ENCODE data around the gene DGKD. TPM values are rescaled to one million over a fixed set of nuclear protein-coding genes. Genes with fewer than 3 reads are reported as not detected.

The DGKD gene
- total and polyA plus RNA-seq, 2 donors from 2014 or later: 2.6 to 32.3 TPM

GRCh38 chr2:233440314-233440713 is 86.0 kb downstream of the DGKD start:
- no peak overlapping the region for H3K9ac ChIP-seq (ENCODE audit: low read length in 3 of 3)
- no peak overlapping the region for H3K27ac ChIP-seq (ENCODE audit: low read depth in 2 of 2, low read length in 2 of 2)
- no peak overlapping the region for H3K4me3 ChIP-seq (ENCODE audit: low read length in 3 of 3)
- H3K36me3 ChIP-seq (ENCODE audit: control insufficient read depth in 2 of 3, insufficient read depth in 3 of 3, low read length in 3 of 3): peaks cover 0 to 12% (median 8%) of the 10 kb centered on the region in 3 donors
- TF ChIP-seq CTCF (IDR thresholded peaks at IDR 0.05; ENCODE audit: borderline replicate concordance, extremely low read depth, insufficient read depth): no peak
- DNase-seq: no peak
- intact Hi-C loops (cut with DNase I): no loop called here
- no peaks in the 10 kb centered on the region for H3K4me1 ChIP-seq (ENCODE audit: control insufficient read depth in 2 of 3, insufficient read depth in 2 of 3, low read depth in 1 of 3, low read length in 3 of 3)
- FAIRE-seq: no peak
- no peaks in the 10 kb centered on the region for H3K27me3 ChIP-seq (ENCODE audit: control insufficient read depth, insufficient read depth, low read length)
- no peaks in the 10 kb centered on the region for H3K9me3 ChIP-seq (ENCODE audit: control insufficient read depth in 2 of 3, insufficient read depth in 1 of 3, low read length in 3 of 3)

- intact Hi-C loops (cut with DNase I): no loop called here
- DNase-seq (no peak), FAIRE-seq (no peak)
- Histone ChIP-seq H3K27me3 (ENCODE audit: control insufficient read depth, insufficient read depth, low read length) (no peaks in the 10 kb centered on the region), H3K4me3 (ENCODE audit: low read length in 3 of 3) (no peak overlapping the region), H3K9me3 (ENCODE audit: control insufficient read depth in 2 of 3, insufficient read depth in 1 of 3, low read length in 3 of 3) (no peaks in the 10 kb centered on the region), H3K36me3 (ENCODE audit: control insufficient read depth in 2 of 3, insufficient read depth in 3 of 3, low read length in 3 of 3) (peaks cover 0 to 12% (median 8%) of the 10 kb centered on the region in 3 donors), H3K4me1 (ENCODE audit: control insufficient read depth in 2 of 3, insufficient read depth in 2 of 3, low read depth in 1 of 3, low read length in 3 of 3) (no peaks in the 10 kb centered on the region), H3K9ac (ENCODE audit: low read length in 3 of 3) (no peak overlapping the region), H3K27ac (ENCODE audit: low read depth in 2 of 2, low read length in 2 of 2) (no peak overlapping the region)
- no peak for TF ChIP-seq CTCF (IDR thresholded peaks at IDR 0.05; ENCODE audit: borderline replicate concordance, extremely low read depth, insufficient read depth)
These were observed 86.4 kb downstream of the DGKD start for GRCh38 chr2:233440714-233441113.

GRCh38 chr2:233441161-233442027 is 87.1 kb downstream of the DGKD start:
- FAIRE-seq: no peak
- intact Hi-C loops (cut with DNase I): no loop called here
- Histone ChIP-seq H3K27me3 (ENCODE audit: control insufficient read depth, insufficient read depth, low read length) (no peaks in the 10 kb centered on the region), H3K9ac (ENCODE audit: low read length in 3 of 3) (no peak overlapping the region), H3K9me3 (ENCODE audit: control insufficient read depth in 2 of 3, insufficient read depth in 1 of 3, low read length in 3 of 3) (no peaks in the 10 kb centered on the region), H3K4me1 (ENCODE audit: control insufficient read depth in 2 of 3, insufficient read depth in 2 of 3, low read depth in 1 of 3, low read length in 3 of 3) (no peaks in the 10 kb centered on the region), H3K4me3 (ENCODE audit: low read length in 3 of 3) (no peak overlapping the region), H3K36me3 (ENCODE audit: control insufficient read depth in 2 of 3, insufficient read depth in 3 of 3, low read length in 3 of 3) (peaks cover 0 to 9% (median 8%) of the 10 kb centered on the region in 3 donors), H3K27ac (ENCODE audit: low read depth in 2 of 2, low read length in 2 of 2) (no peak overlapping the region)
- TF ChIP-seq CTCF (IDR thresholded peaks at IDR 0.05; ENCODE audit: borderline replicate concordance, extremely low read depth, insufficient read depth): no peak
- DNase-seq: peak in 1 of 5 donors; percentile 24

Data from kidney (tissue), 14 donors.